Subcutaneous adipose tissue (tissue), 4 donors: ENCODE data around the gene SLC2A4. TPM values are rescaled to one million over a fixed set of nuclear protein-coding genes. Genes with fewer than 3 reads are reported as not detected.

ENCODE experiments used
- CTCF ChIP-seq: fragments of 450-650 bp; IDR thresholded peaks from one replicate; pipeline ENCODE4 v1.5.1; 2016; ENCODE audit warnings: low read depth, mild to moderate bottlenecking, control low read depth, antibody characterized with exemption, moderate library complexity
- total RNA-seq, 4 donors: library from RNA; depleted of rRNA; stranded (reverse); fragments of >200 nt; gene quantifications; one replicate each; pipeline ENCODE4 v1.1.0, GENCODE V29; 2016

Gene SLC2A4
- total RNA-seq, 4 donors from 2014 or later, result 5.6 to 91.4 (median 13.8) TPM

GRCh38 chr17:7262935-7263800 lies 18.4 kb upstream of the SLC2A4 start:
- no peak for TF ChIP-seq CTCF

DNA sequence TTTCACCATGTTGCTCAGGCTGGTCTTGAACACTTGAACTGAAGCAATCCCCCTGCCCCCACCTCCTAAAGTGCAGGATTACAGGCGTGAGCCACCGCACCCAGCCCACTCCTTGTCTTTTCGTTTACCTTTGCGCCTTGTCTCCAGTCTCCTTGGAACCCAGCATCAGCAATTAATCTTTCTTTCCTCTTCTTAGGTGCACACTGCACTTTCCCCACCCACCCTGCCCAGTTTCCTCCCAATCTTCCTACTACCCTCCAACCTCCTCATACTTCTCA lies 17.8 kb upstream of the SLC2A4 start:
- TF ChIP-seq CTCF, result no peak

DNA sequence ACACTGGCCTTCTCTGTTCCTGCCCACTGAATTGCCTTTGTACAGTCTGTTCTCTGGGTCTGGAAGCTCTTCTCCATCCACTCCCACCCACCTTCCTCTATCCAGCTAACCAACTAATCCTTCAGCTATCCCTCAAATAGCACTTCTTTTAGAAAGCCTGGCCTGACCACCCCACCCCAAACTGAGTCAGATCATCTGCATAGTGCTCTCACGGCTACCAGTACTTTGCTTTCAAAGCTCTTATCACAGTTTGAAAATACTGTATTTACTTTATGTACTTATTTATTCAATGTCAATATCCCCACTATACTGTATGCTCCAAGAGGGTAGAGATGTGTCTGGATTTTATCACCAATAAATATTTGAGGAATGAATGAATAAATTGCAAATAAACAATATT lies 14.7 kb upstream of the SLC2A4 start:
- TF ChIP-seq CTCF, result no peak

DNA sequence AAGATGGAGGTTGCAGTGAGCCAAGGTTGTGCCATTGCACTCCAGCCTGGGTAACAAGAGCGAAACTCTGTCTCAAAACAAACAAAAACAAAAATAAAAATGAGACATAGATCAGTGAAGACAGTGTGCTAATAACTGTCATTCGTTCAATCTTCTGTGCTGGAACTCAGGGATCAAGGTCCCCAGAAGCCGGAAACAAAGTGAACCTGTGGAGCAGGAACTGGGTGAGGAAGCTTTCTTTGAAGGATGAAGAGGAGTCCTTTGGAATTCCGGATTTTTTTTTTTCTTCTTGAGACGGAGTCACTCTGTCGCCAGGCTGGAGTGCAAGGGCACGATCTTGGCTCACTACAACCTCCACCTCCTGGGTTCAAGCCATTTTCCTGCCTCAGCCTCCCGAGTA lies 2.1 kb upstream of the SLC2A4 start:
- TF ChIP-seq CTCF, result no peak

DNA sequence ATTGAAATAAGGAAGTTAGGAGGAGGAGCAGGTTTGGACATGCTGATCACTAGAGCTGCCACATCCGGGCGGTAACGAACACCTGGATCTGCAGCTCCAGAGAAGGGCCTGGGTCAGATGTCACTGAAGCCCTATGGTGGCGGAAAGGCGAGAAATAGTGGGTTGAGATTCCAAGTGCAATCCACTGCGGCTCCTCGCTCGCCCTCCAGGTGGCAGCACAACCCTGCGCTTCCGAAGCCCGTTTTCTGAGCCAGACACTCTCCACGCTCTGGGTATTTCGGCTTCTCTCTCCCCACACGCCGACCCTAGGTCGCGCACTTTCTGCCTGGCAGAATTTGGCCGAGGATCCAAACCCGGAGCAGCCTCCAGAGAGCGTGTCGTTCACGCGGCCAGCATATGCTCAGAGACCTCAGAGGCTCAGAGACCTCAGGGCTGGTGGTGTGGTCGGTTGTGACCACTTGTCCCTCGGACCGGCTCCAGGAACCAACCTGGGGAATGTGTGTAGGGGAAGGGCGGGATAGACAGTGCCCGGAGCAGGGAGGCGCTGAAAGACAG lies 922 bp upstream of the SLC2A4 start:
- TF ChIP-seq CTCF, result no peak

GRCh38 chr17:7281953-7282751 lies 634 bp downstream of the SLC2A4 start:
- no peak for TF ChIP-seq CTCF

GRCh38 chr17:7282752-7283321 lies 1.3 kb downstream of the SLC2A4 start:
- TF ChIP-seq CTCF, result no peak
